HG03025 (cell line): ENCODE measurements around the gene EML4.

Experiments used
- ATAC-seq: cut with Tn5 transposase; IDR thresholded peaks from one replicate; pipeline ENCODE4 v1.9.1; 2021; ENCODE audit warnings: mild to moderate bottlenecking, moderate library complexity; ENCODE audit not compliant: unreplicated experiment, low FRiP score

EML4 gene

GRCh38 chr2:42137125-42137841 is 31.9 kb upstream of the EML4 start:
- no peak for ATAC-seq

DNA sequence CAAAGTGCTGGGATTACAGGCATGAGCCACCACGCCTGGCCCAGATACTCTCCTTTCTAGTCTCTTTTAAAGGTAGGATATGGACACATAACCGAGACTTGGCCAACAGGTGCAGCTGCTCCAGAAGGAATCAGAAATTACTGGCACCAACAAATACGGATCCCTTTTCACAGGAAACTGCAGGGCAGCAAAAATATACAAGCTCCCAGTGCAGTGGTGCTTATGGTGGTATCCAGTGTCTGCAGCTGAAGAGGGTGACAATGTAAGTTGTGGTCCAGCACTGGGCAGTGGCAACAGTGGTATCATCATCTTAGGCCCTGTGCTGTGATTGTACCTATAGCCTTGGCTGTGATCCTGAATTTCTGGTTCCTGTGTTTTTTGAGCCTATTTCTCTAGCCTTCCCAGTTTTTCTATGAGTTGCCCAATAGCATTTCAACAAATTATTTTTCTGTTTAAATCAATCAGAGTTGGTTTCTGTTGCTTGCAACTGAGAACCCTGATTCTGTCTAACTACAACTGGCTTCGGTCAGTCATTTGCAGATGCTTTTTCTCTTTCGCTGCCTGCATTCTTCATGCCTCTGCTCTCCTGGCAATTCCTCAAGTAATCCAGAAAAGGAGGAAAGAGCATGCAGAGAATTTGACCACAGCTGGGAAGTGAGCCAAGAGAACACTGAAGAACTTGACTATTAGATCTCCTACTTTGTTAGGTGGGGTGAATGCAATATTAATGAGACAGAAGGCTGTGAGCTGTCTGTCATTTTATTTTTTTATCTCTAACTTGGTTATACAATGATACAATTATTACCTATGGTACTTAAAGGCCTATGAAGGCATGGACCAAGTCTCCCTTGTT is 30.8 kb upstream of the EML4 start:
- ATAC-seq, result no peak

GRCh38 chr2:42139101-42139500 is 30.1 kb upstream of the EML4 start:
- no peak for ATAC-seq

DNA sequence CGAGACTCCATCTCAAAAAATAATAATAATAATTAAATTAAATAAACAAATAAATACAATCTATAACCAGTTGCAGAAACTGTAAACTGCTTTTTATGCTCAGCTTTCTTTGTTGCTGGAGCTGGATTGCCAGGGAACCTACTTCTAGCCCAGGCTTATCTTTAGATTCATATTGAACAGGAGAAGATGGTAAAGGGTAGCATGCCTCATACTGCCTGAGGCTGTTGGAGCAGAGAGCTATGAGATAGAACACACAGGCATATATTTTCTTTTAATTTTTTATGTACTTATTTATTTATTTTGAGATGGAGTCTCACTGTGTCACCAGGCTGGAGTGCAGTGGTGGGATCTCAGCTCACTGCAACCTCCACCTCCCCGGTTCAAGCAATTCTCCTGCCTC is 28.7 kb upstream of the EML4 start:
- ATAC-seq, result no peak

GRCh38 chr2:42141687-42142546 is 27.2 kb upstream of the EML4 start:
- ATAC-seq, result no peak

DNA sequence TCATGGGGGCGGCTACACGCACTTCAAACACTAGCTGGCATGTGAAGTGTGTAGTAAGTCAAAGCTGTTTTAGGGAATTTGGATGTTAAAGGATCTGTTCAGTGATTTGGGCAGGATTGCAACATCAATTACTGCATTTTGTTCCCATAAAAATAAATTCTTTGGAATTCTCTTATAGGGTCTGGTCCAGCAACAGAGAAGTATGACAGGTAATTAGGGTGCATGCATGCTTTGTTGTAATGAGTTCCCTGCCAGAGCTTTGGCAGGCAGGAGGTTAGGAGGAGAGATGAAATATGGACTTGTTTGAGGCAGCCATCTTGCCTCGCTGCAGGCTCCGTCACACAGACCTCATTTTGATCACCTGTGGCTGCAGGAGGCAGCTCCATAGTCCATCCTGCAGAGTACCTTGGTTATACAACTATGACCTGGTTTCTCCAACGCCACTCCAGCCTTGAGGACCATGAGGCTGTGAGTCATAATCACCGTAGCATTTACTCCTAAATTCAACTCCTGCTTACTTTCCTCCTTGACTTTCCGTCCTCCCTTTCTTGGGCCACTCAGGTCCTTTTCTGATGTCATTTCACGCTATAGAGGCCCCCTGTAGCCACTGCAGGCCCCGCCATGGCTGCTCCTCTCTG is 26.5 kb upstream of the EML4 start:
- no peak for ATAC-seq

DNA sequence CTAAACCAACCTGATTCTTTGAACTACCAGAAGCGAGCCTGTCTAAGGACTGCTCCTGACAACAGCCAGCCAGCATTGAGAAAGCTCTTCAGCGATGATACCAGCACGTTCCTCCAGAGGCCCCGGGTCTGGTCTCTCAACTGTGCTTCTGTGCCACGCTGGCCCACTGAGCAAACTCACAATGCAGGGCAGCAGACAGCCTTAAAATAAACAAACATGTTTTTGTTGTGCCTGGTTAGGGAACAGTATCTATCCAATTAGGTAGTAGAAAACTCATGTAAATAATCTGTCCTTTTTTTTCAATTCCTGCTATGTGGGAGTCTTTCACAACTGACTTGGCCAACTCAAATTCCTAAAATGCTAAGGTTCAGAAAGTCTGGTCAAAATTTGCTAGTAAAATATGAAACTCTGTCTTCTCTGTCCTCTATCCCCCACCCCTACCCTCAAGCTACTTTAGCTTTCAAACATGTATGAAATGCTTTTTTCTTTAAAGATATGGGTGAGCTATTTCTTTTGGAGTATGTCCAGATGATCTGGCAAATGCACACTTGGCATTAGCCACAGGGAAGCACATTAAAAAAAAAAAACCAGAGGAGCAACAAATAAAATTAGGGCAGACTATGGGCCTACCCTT is 21.4 kb upstream of the EML4 start:
- ATAC-seq, result no peak

- no peak for ATAC-seq
Measured at GRCh38 chr2:42150159-42150558, 19.0 kb upstream of the EML4 start.

- ATAC-seq, result no peak
Measured at GRCh38 chr2:42153944-42154581, 15.1 kb upstream of the EML4 start.

DNA sequence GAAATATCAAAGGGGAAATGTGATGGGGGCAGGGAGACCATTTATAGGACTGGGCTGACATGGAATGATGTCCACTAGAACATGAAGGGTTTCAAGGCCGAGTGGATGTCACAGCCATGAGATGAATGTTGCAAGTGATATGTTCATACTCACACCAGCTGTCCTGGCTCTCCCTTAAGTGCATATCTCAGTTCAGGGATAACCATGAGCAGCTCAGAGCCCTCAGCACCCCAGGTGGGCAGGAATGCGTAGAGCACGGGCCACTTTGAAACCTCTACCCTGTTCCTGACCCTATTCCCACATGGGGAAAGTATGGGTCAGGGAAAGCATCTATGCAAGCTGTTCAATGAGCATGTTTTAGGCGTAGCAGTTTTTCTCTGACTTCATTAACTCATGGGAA is 12.4 kb upstream of the EML4 start:
- ATAC-seq, result no peak

GRCh38 chr2:42161444-42161843 is 7.7 kb upstream of the EML4 start:
- ATAC-seq, result no peak

- ATAC-seq, result no peak
Measured at GRCh38 chr2:42163444-42164045, 5.6 kb upstream of the EML4 start.

- no peak for ATAC-seq
Measured at GRCh38 chr2:42164046-42164445, 5.1 kb upstream of the EML4 start.

GRCh38 chr2:42164971-42165370 is 4.2 kb upstream of the EML4 start:
- ATAC-seq, result no peak

- no peak for ATAC-seq
Measured at GRCh38 chr2:42167458-42167857, 1.7 kb upstream of the EML4 start.

DNA sequence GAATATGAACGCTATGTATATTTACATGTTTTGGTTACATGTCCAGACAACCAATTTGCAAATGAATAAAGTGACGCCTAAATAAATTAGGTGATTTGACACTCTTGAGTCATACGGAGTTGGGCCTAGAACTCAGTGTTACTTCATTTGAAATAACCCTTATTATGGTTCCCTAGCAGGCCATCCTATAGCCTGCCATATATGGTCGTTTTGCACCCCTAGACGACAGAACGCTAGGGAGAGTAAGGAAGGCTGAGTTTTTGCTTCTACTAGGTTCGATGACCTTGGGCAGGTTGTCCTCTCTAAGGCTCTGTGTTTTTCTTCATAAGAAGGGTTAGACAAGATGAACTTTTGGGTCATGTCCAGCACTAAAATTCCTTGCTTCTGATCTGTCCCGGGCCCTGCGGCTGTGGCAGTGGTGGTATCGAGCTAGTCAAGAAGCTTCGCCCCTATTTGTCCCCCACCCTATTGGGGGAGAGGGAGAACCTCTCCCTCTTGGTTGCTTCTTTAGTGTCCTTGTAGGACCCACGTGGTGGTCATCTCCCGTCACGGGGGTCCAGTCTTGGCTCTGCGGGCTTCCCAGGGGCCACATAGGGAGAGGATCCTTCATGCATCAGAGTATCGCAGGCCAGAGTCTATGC is 574 bp upstream of the EML4 start:
- peak; percentile 1 for ATAC-seq

- peak; percentile 32 for ATAC-seq
Measured at GRCh38 chr2:42169874-42170521, 845 bp downstream of the EML4 start.
